EL (cell line): Measurements from ENCODE around the gene SIK3.

ENCODE experiments used
- DNase-seq: peaks from one replicate; pipeline ENCODE4 v3.0.0-alpha.2; 2016

The SIK3 gene

GRCh38 chr11:116857316-116857715, 240.9 kb downstream of the SIK3 start:
- no peak for DNase-seq

GRCh38 chr11:116856423-116856822, 241.8 kb downstream of the SIK3 start:
- no peak for DNase-seq

GRCh38 chr11:116855413-116855812, 242.8 kb downstream of the SIK3 start:
- DNase-seq = no peak

GRCh38 chr11:116853461-116854073, 244.7 kb downstream of the SIK3 start:
- DNase-seq = peak; percentile 94

GRCh38 chr11:116852261-116853031, 245.8 kb downstream of the SIK3 start:
- DNase-seq = peak; percentile 71

GRCh38 chr11:116851626-116852025, 246.6 kb downstream of the SIK3 start:
- no peak for DNase-seq

- DNase-seq = no peak
Observed at GRCh38 chr11:116849486-116849885, 248.7 kb downstream of the SIK3 start.

- DNase-seq = no peak
Observed at GRCh38 chr11:116849060-116849459, 249.2 kb downstream of the SIK3 start.

- no peak for DNase-seq
Observed at GRCh38 chr11:116847612-116848011, 250.6 kb downstream of the SIK3 start.

GRCh38 chr11:116844722-116845121, 253.5 kb downstream of the SIK3 start:
- no peak for DNase-seq

GRCh38 chr11:116843661-116844060, 254.6 kb downstream of the SIK3 start:
- no peak for DNase-seq

- no peak for DNase-seq
Observed at GRCh38 chr11:116842909-116843308, 255.3 kb downstream of the SIK3 start.

- no peak for DNase-seq
Observed at GRCh38 chr11:116842117-116842516, 256.1 kb downstream of the SIK3 start.

- no peak for DNase-seq
Observed at GRCh38 chr11:116840746-116841296, 257.4 kb downstream of the SIK3 start.

- peak; percentile 13 for DNase-seq
Observed at GRCh38 chr11:116840224-116840745, 257.9 kb downstream of the SIK3 start.

GRCh38 chr11:116838321-116839084, 259.7 kb downstream of the SIK3 start:
- no peak for DNase-seq

- DNase-seq = no peak
Observed at GRCh38 chr11:116837231-116838091, 260.8 kb downstream of the SIK3 start, which contains the start of gene APOA1. TSS of gene APOA1 (minus strand) at chr11:116837622. CDS start at chr11:116837387, 235 bp downstream.

GRCh38 chr11:116836632-116836991, 261.6 kb downstream of the SIK3 start:
- DNase-seq = no peak

GRCh38 chr11:116835791-116836631, 262.2 kb downstream of the SIK3 start:
- peak; percentile 94 for DNase-seq

- DNase-seq = no peak
Observed at GRCh38 chr11:116835042-116835772, 263.0 kb downstream of the SIK3 start.
